Kidney capillary endothelial cell (primary cell): ENCODE measurements around the gene ESRRA.
"Not testable (repeated sequence)": the region's sequence is repeated elsewhere in the genome, so short reads cannot be mapped to it uniquely, and the experiment has no call there.

Source experiments
- DNase-seq: peaks from one replicate; pipeline ENCODE4 v3.0.0-alpha.2; 2018; ENCODE audit warnings: low spot score

Gene ESRRA

DNA sequence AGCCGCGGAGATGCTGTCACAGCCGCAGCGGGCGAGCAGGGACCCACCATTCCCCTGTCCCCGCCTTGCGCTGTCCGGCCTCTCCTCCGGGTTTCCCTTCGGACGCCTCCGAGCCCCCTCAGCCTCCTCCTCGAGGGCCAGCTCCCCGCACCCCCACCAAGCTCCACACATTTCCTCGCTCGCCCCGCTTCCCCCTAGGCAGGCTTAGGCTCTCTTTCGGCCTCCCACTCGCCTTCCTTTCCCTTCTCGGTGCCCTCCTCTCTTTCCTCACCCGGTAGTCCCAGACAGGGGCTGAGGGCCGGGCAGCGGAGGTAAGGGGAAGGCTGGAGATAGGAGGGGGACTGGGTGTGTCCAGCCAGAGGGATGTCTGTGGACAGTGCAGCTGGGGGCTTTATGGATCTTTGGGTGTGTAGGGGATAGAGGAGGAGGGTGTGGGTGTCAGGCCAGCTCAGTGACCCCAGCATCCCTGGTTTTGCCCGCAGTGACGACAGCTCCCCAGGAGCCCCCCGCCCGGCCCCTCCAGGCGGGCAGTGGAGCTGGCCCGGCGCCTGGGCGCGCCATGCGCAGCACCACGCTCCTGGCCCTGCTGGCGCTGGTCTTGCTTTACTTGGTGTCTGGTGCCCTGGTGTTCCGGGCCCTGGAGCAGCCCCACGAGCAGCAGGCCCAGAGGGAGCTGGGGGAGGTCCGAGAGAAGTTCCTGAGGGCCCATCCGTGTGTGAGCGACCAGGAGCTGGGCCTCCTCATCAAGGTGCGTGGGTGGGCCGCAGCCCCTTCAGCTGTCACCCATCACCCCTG, 12.7 kb upstream of the ESRRA start:
- DNase-seq = no peak

DNA sequence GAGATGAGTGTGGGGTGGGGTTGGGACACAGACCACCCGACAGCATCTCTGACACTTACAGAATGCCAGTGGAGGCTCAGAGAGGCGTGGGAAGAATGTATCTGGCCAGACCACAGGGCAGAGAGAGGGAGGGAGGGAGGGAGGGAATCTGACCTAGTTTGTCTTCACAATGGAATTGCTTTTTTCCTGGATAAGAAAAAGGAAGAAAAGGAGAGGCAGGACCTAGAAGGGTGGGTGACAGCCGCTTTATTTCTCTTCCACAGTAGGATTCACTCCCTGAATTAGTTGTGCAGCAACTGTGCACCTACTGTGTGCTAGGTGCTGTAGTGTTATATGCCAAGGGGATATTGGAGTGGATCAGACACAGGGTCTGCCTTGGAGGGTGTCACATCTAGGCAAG, 10.6 kb upstream of the ESRRA start:
- DNase-seq = no peak

DNA sequence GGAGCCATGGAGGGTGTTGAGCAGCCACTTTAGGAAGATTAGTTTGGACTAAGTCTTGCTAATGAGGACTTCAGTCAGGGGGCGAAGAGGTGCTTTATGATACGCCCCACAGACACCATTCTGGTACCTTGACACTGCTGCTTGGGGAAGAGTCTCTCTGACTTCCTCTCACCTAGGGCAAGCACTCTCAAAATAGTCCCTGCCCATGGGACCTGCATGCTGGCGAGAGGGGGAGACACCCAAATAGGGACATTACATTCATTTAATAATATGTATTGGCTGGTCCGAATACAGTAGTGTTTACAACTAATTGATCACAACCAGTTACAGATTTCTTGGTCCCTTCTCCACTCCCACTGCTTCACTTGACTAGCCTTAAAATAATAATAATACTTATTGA, 9.6 kb upstream of the ESRRA start:
- DNase-seq = no peak

DNA sequence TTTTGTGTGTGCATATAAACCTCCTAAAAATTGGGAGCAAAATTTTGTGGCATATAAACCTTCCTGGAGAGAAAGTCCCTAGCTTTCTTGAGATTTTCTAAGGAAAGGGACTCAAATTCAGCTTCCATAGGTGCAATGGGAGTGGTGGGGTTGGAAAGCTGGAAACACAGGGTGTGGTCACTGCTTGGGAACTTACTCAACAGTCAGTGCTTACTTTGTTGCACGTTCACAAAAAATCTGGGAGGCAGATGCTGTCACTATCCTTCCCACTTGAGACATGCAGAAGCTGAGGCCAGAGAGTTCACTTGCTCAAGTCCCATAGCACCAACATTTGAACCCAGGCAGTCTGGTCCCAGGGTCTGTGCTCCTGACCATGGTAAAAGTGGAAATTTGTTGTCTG, 9.1 kb upstream of the ESRRA start:
- no peak for DNase-seq

DNA sequence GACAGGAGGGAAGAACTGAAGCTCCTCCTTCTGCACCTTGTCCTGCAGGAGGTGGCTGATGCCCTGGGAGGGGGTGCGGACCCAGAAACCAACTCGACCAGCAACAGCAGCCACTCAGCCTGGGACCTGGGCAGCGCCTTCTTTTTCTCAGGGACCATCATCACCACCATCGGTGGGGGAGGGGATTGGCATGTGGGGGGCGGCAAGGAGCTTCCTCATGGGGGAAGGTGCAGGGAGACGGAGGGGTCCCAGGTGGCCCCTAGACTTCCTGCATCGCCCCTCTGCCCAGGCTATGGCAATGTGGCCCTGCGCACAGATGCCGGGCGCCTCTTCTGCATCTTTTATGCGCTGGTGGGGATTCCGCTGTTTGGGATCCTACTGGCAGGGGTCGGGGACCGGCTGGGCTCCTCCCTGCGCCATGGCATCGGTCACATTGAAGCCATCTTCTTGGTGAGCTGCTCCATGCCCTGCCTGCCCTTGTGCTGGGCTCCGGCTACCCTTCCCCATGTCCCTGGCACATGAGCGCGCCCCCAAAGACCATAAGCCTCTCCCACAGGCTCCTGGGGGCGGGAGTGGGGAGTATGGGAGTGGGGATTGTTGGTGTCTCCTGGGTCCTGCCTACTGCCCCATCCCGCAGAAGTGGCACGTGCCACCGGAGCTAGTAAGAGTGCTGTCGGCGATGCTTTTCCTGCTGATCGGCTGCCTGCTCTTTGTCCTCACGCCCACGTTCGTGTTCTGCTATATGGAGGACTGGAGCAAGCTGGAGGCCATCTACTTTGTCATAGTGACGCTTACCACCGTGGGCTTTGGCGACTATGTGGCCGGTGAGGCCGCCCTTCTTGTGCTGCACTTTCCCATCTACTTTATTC, 8.3 kb upstream of the ESRRA start:
- no peak for DNase-seq

DNA sequence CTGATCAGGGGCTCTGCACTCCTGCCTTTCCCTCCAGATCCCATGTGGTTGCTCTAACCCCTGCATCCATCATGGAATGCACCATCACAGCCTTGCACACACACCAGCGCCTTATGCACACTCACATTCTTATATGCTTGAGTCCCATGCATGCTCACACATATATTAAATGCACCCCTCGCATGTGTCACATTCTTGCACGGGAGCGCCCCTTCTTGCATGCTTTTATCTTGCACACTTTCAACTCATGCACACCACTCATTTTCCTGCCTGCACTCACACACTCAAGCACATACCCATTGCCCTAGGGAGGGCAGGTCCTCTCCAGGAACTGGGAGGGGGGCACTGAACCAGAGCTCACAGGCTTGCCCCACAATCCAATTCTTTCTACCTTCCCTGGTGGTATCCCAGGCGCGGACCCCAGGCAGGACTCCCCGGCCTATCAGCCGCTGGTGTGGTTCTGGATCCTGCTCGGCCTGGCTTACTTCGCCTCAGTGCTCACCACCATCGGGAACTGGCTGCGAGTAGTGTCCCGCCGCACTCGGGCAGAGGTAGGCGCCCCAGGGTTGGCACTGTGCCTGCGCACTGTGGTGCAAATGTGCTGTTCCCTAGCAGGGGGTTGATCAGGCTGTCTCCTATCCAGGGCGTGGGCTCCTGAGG, 7.5 kb upstream of the ESRRA start:
- no peak for DNase-seq

DNA sequence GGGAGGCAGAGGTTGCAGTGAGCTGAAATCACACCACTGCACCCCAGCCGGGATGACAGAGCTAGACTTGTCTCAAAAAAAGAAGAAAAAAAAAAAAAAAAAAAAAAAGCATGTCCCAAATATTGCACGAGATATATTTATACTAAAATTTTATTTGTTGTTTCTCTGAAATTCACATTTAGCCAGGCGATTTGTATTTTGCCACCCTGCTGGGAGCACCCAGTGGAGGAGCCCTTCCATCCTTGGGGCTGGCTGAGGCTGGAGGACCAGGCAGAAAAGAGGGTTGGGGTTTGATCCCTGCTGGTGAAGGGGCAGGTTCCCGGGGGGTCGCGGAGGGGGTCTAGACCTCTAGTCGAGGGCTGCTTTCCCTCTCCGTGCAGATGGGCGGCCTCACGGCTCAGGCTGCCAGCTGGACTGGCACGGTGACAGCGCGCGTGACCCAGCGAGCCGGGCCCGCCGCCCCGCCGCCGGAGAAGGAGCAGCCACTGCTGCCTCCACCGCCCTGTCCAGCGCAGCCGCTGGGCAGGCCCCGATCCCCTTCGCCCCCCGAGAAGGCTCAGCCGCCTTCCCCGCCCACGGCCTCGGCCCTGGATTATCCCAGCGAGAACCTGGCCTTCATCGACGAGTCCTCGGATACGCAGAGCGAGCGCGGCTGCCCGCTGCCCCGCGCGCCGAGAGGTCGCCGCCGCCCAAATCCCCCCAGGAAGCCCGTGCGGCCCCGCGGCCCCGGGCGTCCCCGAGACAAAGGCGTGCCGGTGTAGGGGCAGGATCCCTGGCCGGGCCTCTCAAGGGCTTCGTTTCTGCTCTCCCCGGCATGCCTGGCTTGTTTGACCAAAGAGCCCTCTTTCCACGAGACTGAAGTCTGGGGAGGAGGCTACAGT, 6.1 kb upstream of the ESRRA start:
- no peak for DNase-seq

DNA sequence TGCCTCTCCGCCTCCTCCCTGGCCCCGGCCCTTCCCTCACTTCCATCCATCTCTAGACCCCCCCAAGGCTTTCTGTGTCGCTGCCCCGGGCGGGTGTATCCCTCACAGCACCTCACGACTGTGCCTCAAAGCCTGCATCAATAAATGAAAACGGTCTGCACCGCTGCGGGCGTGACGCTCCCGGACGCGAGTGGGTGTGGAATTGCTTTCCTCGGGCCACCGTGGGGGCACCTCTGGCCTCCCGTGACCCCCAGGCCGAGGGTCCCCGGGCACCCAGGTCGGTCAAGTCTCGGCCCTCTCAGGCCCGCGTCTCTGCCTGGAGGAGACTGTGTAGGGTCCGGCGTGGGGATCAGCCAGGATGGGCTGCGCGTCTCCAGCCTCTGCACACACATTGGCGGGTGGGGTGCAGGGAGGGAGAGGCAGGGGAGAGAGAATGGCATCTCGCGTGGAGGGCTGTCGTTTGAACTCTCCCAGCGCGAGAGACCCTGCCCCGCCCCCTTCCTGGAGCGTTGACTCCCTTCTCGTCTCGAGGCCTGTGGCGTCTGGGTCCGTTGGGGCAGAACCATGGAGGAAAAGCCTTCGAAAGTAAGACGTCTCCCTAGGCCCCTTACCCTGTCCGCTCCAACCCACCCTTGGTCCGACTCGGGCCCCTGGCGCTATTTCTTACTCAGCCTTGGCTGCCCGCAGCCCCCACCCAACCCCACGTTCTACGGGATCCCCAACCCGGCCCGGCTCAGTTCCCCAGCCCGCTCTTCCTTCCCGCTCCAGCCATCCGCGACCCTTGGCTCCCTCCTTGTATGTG, 5.3 kb upstream of the ESRRA start, which contains the start of gene CATSPERZ:
CATSPERZ (plus strand) TSS at position 512 of the 802 bp plus-strand sequence; CDS start at position 565, 53 bp downstream.
- DNase-seq = no peak

DNA sequence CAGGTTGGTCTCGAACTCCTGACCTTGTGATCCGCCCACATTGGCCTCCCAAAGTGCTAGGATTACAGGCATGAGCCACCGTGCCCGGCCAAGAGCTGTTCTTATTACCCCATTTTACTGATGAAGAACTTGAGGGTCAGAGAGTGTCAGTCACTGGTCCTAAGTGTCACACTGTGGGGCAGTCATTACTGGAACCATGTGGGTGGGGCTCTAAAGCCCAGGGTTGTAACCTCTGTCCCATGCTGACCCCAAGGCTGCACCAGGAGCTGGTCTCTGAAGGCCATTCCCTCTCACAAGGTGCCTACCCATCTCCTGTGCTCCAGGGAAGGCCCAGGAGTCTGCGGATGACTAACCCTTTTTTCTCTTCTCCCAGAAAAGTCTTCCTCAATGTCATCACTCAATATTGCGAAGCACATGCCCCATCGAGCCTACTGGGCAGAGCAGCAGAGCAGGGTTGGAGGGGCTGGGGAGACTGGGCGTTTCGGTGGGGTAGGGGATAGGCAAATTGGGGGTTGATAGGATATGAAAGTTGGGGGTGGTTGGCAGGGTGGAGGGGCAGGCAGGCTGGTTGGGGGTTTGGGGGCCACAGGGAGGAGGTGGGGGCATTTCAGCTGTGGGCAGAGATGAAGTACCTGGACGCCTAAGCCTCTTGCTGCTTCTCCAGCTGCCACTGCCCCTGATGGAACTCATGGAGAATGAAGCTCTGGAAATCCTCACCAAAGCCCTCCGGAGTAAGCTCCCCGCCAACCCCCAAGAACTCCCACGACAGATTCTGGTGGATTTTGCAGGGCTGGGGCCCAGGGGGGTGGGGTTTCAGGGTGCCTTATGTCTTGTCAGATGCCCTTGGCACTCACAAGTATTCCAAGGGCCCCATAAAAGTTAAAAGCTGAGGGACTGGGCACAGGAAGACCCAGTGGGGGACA, 2.0 kb upstream of the ESRRA start:
- no peak for DNase-seq

DNA sequence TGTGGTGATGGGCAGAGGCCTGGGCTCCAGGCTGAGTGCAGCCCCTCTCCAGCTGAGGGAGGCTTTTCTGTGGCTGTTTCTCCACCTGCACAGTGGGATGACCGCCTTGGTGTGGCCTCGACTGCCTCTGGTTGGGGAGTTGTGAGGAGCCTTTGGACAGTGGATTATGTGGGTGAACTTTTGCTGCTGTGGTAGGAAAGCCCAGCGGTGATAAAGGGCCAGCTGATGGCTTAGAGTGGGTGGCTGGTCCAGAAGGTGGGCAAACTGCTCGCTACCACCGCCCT, 1.4 kb upstream of the ESRRA start:
- no peak for DNase-seq

DNA sequence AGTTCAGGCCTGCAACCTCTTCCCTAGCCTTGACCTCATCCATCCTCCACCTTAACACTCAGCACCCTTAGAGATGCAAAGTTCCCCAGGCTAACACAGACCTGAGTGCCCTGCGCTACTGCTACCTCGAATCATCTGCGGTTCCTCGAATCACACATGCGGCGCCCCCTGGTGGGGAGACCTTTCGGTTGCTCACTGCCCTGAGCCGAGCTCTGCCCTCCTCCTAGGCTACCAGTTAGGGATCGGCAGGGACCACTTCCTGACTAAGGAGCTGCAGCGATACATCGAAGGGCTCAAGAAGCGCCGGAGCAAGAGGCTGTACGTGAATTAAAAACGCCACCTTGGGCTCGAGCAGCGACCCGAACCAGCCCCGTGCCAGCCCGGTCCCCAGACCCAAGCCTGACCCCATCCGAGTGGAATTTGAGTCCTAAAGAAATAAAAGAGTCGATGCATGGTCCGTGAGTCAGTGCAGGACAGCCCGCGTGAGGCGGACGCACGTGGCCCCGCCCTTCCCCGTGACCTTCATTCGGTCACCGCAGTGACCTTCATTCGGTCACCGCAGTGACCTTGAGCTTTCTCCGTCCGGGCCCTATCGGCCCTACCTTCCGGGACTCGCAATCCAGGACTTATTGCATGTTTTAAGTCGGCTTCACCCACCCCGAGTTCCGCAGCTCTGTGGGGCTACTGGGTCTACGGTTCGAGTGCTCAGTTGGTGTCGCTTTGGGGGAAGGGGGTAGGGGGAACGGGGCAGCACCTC, 830 bp upstream of the ESRRA start:
- DNase-seq = peak; percentile 88

DNA sequence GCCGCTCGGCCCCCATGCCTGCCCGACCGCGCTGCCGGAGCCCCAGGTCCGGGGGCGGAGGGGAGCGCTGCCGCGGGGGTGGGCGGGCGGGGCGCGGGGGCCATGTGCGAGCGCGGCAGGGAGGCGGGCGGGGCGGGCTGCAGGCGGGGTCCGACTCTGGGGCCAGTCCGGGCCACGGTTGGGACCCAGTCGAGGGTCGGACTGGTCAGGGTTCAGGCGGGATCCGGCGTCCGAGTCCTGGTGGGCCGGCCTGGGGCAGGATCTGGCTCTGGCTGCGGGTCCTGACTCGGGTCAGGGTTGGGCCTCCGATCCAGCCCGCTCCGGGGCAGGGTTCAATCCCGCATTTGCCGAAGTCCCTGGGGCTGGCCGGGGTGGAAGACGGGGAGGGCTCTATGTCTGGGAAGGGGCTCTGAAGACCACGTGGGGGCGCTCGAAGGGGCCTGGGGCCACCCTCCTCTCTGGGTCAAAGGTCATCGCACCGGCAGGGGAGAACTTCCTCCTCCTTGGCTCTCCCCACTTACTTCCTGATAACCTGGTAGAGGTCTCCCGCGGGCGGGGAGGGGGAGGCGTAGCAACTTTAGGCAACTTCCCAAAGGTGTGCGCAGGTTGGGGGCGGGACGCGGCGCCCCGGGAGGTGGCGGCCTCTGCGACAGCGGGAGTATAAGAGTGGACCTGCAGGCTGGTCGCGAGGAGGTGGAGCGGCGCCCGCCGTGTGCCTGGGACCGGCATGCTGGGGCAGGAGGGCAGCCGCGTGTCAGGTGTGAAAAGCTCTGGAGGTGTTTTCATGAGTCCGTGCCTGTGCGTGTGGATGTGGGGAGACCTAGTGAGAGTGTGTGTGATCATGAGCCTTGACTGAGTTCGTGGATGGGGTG, 603 bp downstream of the ESRRA start:
- no peak for DNase-seq

DNA sequence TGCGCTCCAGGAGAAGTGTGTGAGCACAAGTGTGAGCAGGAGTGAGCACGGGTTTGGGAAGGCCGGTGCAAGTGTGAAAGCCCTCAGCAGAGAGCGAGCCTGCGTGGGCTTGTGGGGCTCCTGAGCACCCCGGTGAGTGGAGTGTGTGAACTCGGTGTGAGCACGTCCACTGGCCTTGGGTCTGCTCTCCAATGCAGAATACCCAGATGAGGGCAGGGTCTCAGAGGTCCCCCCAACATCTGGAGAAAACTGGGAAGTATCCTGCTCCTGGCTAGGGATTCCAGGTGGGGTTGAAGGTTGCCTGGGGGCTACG, 1.2 kb downstream of the ESRRA start:
- DNase-seq = no peak

DNA sequence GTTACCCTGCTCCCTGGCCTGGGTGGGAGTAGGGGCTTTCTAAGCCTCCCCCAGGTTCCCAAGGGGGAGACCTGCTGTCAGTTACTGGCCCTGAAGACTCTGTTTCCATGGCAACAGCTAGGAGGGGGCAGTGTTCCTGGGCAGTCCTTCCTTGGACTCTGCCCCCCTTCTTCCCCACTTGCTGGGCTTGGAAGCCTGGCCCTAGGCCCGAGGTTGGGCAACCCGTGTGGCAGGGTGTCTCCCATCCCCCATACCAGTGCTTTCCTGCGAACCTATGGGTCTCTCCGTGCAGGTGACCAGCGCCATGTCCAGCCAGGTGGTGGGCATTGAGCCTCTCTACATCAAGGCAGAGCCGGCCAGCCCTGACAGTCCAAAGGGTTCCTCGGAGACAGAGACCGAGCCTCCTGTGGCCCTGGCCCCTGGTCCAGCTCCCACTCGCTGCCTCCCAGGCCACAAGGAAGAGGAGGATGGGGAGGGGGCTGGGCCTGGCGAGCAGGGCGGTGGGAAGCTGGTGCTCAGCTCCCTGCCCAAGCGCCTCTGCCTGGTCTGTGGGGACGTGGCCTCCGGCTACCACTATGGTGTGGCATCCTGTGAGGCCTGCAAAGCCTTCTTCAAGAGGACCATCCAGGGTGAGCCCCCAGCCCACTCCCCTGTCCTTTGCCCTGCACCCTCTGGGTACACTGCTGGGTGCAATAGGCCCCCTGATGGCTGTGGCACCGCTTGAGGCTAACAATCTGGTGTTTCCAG, 1.7 kb downstream of the ESRRA start:
- DNase-seq = no peak

DNA sequence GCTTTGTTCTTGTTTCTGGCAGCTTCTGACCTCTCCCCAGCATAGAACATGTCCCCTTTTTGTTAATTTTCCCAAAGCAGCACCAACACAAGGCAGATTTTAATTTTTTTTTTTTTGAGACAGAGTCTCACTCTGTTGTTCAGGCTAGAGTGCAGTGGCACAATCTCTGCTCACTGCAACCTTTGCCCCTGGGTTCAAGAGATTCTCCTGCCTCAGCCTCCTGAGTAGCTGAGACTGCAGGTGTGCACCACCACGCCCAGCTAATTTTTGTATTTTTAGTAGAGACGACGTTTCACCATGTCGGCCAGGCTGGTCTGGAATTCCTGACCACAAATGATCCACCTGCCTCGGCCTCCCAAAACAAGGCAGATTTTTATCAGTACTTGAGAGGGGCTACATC, 2.5 kb downstream of the ESRRA start:
- DNase-seq = not testable (repeated sequence)

DNA sequence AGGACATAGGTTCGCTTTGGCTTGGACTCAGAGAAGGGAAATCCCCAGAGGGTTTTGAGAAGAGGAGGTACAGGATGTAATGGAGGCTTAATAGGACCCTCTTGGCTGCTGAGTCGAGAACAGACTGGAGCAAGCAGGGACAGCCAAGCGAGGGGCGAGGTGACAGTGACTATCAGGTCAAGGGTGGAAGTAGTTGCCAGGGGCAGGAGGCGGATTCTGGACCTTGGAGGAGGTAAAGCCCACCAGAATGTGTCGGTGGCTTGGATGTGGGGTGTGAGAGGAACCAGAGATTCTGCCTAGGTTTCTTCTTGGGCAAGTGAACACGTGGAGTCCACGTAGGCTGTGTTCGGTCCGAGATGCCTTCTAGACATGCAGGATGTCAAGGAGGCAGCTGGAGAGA, 7.6 kb downstream of the ESRRA start:
- DNase-seq = no peak

DNA sequence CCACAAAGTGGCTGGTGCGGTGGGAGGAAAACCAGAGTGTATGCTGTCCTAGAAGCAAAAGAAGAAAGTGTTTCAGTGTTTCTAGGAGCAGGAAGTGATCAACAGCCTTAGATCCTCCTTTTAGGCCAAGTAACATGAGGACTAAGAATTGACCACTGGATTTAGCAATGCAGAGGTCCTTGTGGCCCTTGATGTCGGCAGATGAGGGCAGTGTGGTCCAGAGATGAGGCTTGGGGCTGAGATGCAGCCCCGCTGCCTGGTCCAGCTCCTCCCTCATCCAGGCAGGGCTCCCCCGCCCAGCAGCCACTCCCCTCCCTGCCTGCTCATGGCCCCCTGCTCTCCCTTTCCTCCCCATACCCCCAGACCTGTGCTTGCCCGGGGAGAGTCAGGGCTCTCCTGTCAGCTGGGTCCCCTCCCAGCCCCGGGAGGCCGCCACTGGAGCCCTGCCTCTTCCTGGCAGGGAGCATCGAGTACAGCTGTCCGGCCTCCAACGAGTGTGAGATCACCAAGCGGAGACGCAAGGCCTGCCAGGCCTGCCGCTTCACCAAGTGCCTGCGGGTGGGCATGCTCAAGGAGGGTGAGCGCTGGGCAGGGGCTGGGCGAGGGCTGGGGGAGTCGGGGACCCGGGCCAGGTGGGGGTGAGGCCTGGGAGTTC, 8.3 kb downstream of the ESRRA start:
- DNase-seq = no peak
